GM13977 (cell line): ENCODE results near the gene PCDHGC3.

Experiments used
- DNase-seq: peaks from one replicate; pipeline ENCODE4 v3.0.0; 2012; ENCODE audit warnings: low spot score
- in situ Hi-C: fragments of 300-500 bp; cut with MboI; formaldehyde crosslinking; loops from one replicate; pipeline ENCODE4 v1.12.0; 2022; ENCODE audit warnings: low sequenced_read_pairs, low pct_unique_long_range_greater_than_20kb, mixed read lengths, inconsistent platforms; ENCODE audit not compliant: unreplicated experiment
- TF ChIP-seq, protein P1 (sequence below): IDR thresholded peaks from 2 replicates; pipeline ENCODE4 v1.5.1; 2012; ENCODE audit warnings: mild to moderate bottlenecking, control low read depth; ENCODE audit not compliant: insufficient read depth; ENCODE audit errors: extremely low read depth, missing control alignments

Gene PCDHGC3

GRCh38 chr5:141484641-141485311, 9.0 kb downstream of the PCDHGC3 start, which contains the start of gene PCDHGC4:
Gene PCDHGC4, plus strand, starts transcription at chr5:141485030. Its CDS starts 144 bp downstream, at chr5:141485174.
- no peak for DNase-seq
- in situ Hi-C loops = no loop called here
- TF ChIP-seq, protein P1, sequence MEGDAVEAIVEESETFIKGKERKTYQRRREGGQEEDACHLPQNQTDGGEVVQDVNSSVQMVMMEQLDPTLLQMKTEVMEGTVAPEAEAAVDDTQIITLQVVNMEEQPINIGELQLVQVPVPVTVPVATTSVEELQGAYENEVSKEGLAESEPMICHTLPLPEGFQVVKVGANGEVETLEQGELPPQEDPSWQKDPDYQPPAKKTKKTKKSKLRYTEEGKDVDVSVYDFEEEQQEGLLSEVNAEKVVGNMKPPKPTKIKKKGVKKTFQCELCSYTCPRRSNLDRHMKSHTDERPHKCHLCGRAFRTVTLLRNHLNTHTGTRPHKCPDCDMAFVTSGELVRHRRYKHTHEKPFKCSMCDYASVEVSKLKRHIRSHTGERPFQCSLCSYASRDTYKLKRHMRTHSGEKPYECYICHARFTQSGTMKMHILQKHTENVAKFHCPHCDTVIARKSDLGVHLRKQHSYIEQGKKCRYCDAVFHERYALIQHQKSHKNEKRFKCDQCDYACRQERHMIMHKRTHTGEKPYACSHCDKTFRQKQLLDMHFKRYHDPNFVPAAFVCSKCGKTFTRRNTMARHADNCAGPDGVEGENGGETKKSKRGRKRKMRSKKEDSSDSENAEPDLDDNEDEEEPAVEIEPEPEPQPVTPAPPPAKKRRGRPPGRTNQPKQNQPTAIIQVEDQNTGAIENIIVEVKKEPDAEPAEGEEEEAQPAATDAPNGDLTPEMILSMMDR = no peak

GRCh38 chr5:141485321-141486055, 9.7 kb downstream of the PCDHGC3 start:
- DNase-seq = no peak
- in situ Hi-C loops = no loop called here
- TF ChIP-seq, protein P1 = no peak

GRCh38 chr5:141486091-141486490, 10.3 kb downstream of the PCDHGC3 start:
- DNase-seq = no peak
- TF ChIP-seq, protein P1 = no peak
- in situ Hi-C loops = no loop called here

GRCh38 chr5:141487131-141487530, 11.4 kb downstream of the PCDHGC3 start:
- in situ Hi-C loops = no loop called here
- DNase-seq = no peak
- TF ChIP-seq, protein P1 = no peak

DNA sequence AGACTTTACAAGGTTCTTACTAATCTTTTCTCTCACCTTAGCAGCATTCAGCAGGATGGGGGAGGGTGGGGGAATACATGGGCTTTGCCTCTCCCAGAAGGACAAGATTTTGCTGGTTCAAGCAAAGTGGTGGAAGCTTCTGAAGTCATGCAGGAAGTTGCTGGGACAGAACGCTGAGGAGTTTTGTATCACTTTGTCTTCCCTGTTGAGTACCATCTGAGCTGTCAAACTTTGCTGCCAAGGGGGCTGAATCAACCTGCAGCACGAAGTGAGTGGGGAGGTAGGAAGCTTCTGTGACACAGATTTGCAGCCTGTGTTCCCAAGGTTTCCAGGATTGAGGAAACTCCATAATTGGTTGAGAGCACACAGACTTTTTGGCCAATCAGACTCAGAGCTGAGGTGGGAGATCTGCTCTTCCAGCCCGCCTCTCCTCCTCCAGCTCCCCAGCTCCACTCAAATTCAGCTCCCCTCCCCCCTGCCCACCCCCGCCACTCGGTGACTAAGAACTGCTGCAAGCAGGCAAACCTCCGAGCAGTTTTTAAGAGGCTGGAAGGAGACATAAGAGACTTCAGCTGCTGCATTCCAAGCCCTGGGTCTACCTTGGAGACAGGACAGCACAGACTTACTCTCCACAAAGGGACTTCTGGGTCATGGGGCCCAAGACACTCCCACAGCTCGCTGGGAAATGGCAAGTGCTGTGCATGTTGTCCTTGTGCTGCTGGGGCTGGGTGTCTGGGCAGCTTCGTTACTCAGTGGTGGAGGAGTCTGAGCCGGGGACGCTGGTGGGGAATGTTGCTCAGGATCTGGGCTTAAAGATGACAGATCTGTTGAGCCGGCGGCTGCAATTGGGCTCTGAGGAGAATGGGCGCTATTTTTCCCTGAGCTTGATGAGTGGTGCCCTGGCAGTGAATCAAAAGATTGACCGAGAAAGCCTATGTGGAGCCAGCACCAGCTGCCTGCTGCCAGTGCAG, 13.1 kb downstream of the PCDHGC3 start, which contains the start of gene PCDHGC5:
TSS of gene PCDHGC5 (plus strand) at position 491 of the 971 bp plus-strand sequence. CDS start at position 651, 160 bp downstream.
- TF ChIP-seq, protein P1 = no peak
- no peak for DNase-seq
- in situ Hi-C loops = no loop called here

DNA sequence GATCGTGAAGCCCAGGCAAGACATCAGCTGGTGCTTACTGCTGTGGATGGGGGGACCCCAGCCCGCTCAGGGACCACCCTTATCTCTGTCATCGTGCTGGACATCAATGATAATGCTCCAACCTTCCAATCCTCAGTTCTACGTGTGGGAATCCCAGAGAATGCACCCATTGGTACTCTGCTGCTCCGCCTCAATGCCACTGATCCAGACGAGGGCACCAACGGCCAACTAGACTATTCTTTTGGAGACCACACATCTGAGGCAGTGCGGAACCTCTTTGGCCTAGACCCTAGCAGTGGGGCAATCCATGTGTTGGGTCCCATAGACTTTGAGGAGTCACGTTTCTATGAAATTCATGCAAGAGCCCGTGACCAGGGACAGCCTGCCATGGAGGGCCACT, 14.1 kb downstream of the PCDHGC3 start:
- DNase-seq = no peak
- TF ChIP-seq, protein P1 = no peak
- in situ Hi-C loops = no loop called here
